ENCODE measurements around the gene SIAH3.
A peak's percentile ranks its signal among the peaks of the same experiment; 100 is the strongest.

Gene SIAH3

GRCh38 chr13:45828256-45828968 is 23.1 kb downstream of the SIAH3 start:
- Mint-ChIP-seq H3K27me3 (peaks cover 11% of the 10 kb centered on the region), H3K36me3 (ENCODE audit: insufficient read depth) (no peaks in the 10 kb centered on the region), H3K9me3 (no peaks in the 10 kb centered on the region), H3K4me3 (no peak overlapping the region), H3K27ac (ENCODE audit: low read depth) (no peak overlapping the region), H3K4me1 (no peaks in the 10 kb centered on the region)
- no peak for ATAC-seq (replicated peaks; ENCODE audit: extremely low read depth, poor library complexity, severe bottlenecking)
- DNase-seq (ENCODE audit: low spot score in 2 of 2): no peak

GRCh38 chr13:45827318-45827717 is 24.2 kb downstream of the SIAH3 start:
- H3K9me3 Mint-ChIP-seq: no peaks in the 10 kb centered on the region
- no peak overlapping the region for H3K4me3 Mint-ChIP-seq
- no peaks in the 10 kb centered on the region for H3K4me1 Mint-ChIP-seq
- ATAC-seq (replicated peaks; ENCODE audit: extremely low read depth, poor library complexity, severe bottlenecking) (no peak), DNase-seq (ENCODE audit: low spot score in 2 of 2) (no peak)
- H3K27ac Mint-ChIP-seq (ENCODE audit: low read depth): no peak overlapping the region
- H3K36me3 Mint-ChIP-seq (ENCODE audit: insufficient read depth): no peaks in the 10 kb centered on the region
- H3K27me3 Mint-ChIP-seq: peaks cover 11% of the 10 kb centered on the region

- no peaks in the 10 kb centered on the region for H3K4me1 Mint-ChIP-seq
- ATAC-seq (replicated peaks; ENCODE audit: extremely low read depth, poor library complexity, severe bottlenecking): no peak
- no peak for DNase-seq (ENCODE audit: low spot score in 2 of 2)
- H3K36me3 Mint-ChIP-seq (ENCODE audit: insufficient read depth): no peaks in the 10 kb centered on the region
- no peak overlapping the region for H3K27ac Mint-ChIP-seq (ENCODE audit: low read depth)
- no peak overlapping the region for H3K4me3 Mint-ChIP-seq
- H3K27me3 Mint-ChIP-seq: peaks cover 11% of the 10 kb centered on the region
- H3K9me3 Mint-ChIP-seq: no peaks in the 10 kb centered on the region
Measured at GRCh38 chr13:45826731-45827130, 24.8 kb downstream of the SIAH3 start.

GRCh38 chr13:45825387-45825650 is 26.2 kb downstream of the SIAH3 start:
- Mint-ChIP-seq H3K4me3 (no peak overlapping the region), H3K27ac (ENCODE audit: low read depth) (no peak overlapping the region), H3K36me3 (ENCODE audit: insufficient read depth) (no peaks in the 10 kb centered on the region), H3K27me3 (peaks cover 8% of the 10 kb centered on the region), H3K9me3 (no peaks in the 10 kb centered on the region), H3K4me1 (no peaks in the 10 kb centered on the region)
- ATAC-seq (replicated peaks; ENCODE audit: extremely low read depth, poor library complexity, severe bottlenecking) (no peak), DNase-seq (ENCODE audit: low spot score in 2 of 2) (no peak)

- ATAC-seq (replicated peaks; ENCODE audit: extremely low read depth, poor library complexity, severe bottlenecking): no peak
- H3K9me3 Mint-ChIP-seq: no peaks in the 10 kb centered on the region
Measured at GRCh38 chr13:45823583-45823982, 28.0 kb downstream of the SIAH3 start.

GRCh38 chr13:45821811-45822210 is 29.7 kb downstream of the SIAH3 start:
- Mint-ChIP-seq H3K27ac (ENCODE audit: low read depth) (no peak overlapping the region), H3K36me3 (ENCODE audit: insufficient read depth) (no peaks in the 10 kb centered on the region), H3K4me3 (no peak overlapping the region), H3K9me3 (no peaks in the 10 kb centered on the region), H3K27me3 (no peaks in the 10 kb centered on the region), H3K4me1 (no peaks in the 10 kb centered on the region)
- ATAC-seq (replicated peaks; ENCODE audit: extremely low read depth, poor library complexity, severe bottlenecking): no peak
- DNase-seq (ENCODE audit: low spot score in 2 of 2): no peak

More at GRCh38 chr13:45823583-45823982, 28.0 kb downstream of the SIAH3 start:
- Mint-ChIP-seq H3K27me3 (no peaks in the 10 kb centered on the region), H3K4me3 (no peak overlapping the region), H3K36me3 (ENCODE audit: insufficient read depth) (no peaks in the 10 kb centered on the region), H3K27ac (ENCODE audit: low read depth) (no peak overlapping the region), H3K4me1 (no peaks in the 10 kb centered on the region)
- no peak for DNase-seq (ENCODE audit: low spot score in 2 of 2)

GRCh38 chr13:45820106-45820838 is 31.3 kb downstream of the SIAH3 start:
- no peak for ATAC-seq (replicated peaks; ENCODE audit: extremely low read depth, poor library complexity, severe bottlenecking)
- Mint-ChIP-seq H3K27me3 (no peaks in the 10 kb centered on the region), H3K4me1 (no peaks in the 10 kb centered on the region), H3K4me3 (no peak overlapping the region), H3K9me3 (no peaks in the 10 kb centered on the region), H3K27ac (ENCODE audit: low read depth) (no peak overlapping the region), H3K36me3 (ENCODE audit: insufficient read depth) (no peaks in the 10 kb centered on the region)
- DNase-seq (ENCODE audit: low spot score in 2 of 2): no peak

GRCh38 chr13:45817833-45818232 is 33.7 kb downstream of the SIAH3 start:
- H3K4me1 Mint-ChIP-seq: no peaks in the 10 kb centered on the region
- DNase-seq (ENCODE audit: low spot score in 2 of 2): no peak
- no peak overlapping the region for H3K27ac Mint-ChIP-seq (ENCODE audit: low read depth)
- ATAC-seq (replicated peaks; ENCODE audit: extremely low read depth, poor library complexity, severe bottlenecking): no peak
- no peaks in the 10 kb centered on the region for H3K27me3 Mint-ChIP-seq
- H3K36me3 Mint-ChIP-seq (ENCODE audit: insufficient read depth): no peaks in the 10 kb centered on the region
- no peak overlapping the region for H3K4me3 Mint-ChIP-seq
- no peaks in the 10 kb centered on the region for H3K9me3 Mint-ChIP-seq

GRCh38 chr13:45816427-45816826 is 35.1 kb downstream of the SIAH3 start:
- ATAC-seq (replicated peaks; ENCODE audit: extremely low read depth, poor library complexity, severe bottlenecking): no peak
- Mint-ChIP-seq H3K4me1 (no peaks in the 10 kb centered on the region), H3K27ac (ENCODE audit: low read depth) (no peak overlapping the region), H3K9me3 (no peaks in the 10 kb centered on the region), H3K4me3 (no peak overlapping the region), H3K36me3 (ENCODE audit: insufficient read depth) (no peaks in the 10 kb centered on the region), H3K27me3 (no peaks in the 10 kb centered on the region)
- no peak for DNase-seq (ENCODE audit: low spot score in 2 of 2)

GRCh38 chr13:45812695-45813372 is 38.7 kb downstream of the SIAH3 start:
- H3K27ac Mint-ChIP-seq (ENCODE audit: low read depth): no peak overlapping the region
- H3K4me3 Mint-ChIP-seq: no peak overlapping the region
- no peak for ATAC-seq (replicated peaks; ENCODE audit: extremely low read depth, poor library complexity, severe bottlenecking)
- H3K9me3 Mint-ChIP-seq: no peaks in the 10 kb centered on the region
- DNase-seq (ENCODE audit: low spot score in 2 of 2): no peak
- H3K4me1 Mint-ChIP-seq: no peaks in the 10 kb centered on the region
- H3K36me3 Mint-ChIP-seq (ENCODE audit: insufficient read depth): no peaks in the 10 kb centered on the region
- no peaks in the 10 kb centered on the region for H3K27me3 Mint-ChIP-seq

- no peak for ATAC-seq (replicated peaks; ENCODE audit: extremely low read depth, poor library complexity, severe bottlenecking)
- H3K27ac Mint-ChIP-seq (ENCODE audit: low read depth): no peak overlapping the region
- no peak for DNase-seq (ENCODE audit: low spot score in 2 of 2)
- H3K9me3 Mint-ChIP-seq: no peaks in the 10 kb centered on the region
- no peaks in the 10 kb centered on the region for H3K36me3 Mint-ChIP-seq (ENCODE audit: insufficient read depth)
- no peak overlapping the region for H3K4me3 Mint-ChIP-seq
- no peaks in the 10 kb centered on the region for H3K4me1 Mint-ChIP-seq
- H3K27me3 Mint-ChIP-seq: no peaks in the 10 kb centered on the region
Measured at GRCh38 chr13:45811891-45812694, 39.5 kb downstream of the SIAH3 start.

- H3K4me1 Mint-ChIP-seq: no peaks in the 10 kb centered on the region
- H3K27ac Mint-ChIP-seq (ENCODE audit: low read depth): peak overlapping the region; percentile 29
Measured at GRCh38 chr13:45809801-45810394, 41.7 kb downstream of the SIAH3 start.

More at GRCh38 chr13:45809801-45810394, 41.7 kb downstream of the SIAH3 start:
- H3K4me3 Mint-ChIP-seq: no peak overlapping the region
- H3K9me3 Mint-ChIP-seq: no peaks in the 10 kb centered on the region
- ATAC-seq (replicated peaks; ENCODE audit: extremely low read depth, poor library complexity, severe bottlenecking): no peak
- H3K36me3 Mint-ChIP-seq (ENCODE audit: insufficient read depth): no peaks in the 10 kb centered on the region
- H3K27me3 Mint-ChIP-seq: no peaks in the 10 kb centered on the region
- no peak for DNase-seq (ENCODE audit: low spot score in 2 of 2)
